Prostate gland (tissue), 2 donors: Measurements from ENCODE around the gene YTHDF1. TPM values are rescaled to one million over a fixed set of nuclear protein-coding genes. Genes with fewer than 3 reads are reported as not detected.

Experiments
- DNase-seq: peaks from one replicate; pipeline ENCODE4 v3.0.0-alpha.2; 2019; ENCODE audit warnings: low spot score
- H3K27ac ChIP-seq, 2 donors: fragments of 200-600 bp; sonication (generic); 2 replicates each; pipeline ENCODE4 v1.5.1; 2017 to 2019
- H3K27me3 ChIP-seq: fragments of 200-600 bp; sonication (generic); replicated peaks from 2 replicates; pipeline ENCODE4 v1.5.1; 2019; ENCODE audit not compliant: insufficient read depth
- H3K36me3 ChIP-seq, 2 donors: fragments of 200-600 bp; sonication (generic); 1 replicate in 1 of 2; 2 replicates in 1 of 2; pipeline versions ENCODE4 v1.5.1 to v1.8.1; 2017 to 2019
- H3K4me1 ChIP-seq: fragments of 200-600 bp; sonication (generic); replicated peaks from 2 replicates; pipeline ENCODE4 v1.5.1; 2019
- H3K4me3 ChIP-seq, 2 donors: fragments of 200-600 bp; sonication (generic); 2 replicates each; pipeline ENCODE4 v1.5.1; 2017 to 2019
- H3K9me3 ChIP-seq: fragments of 200-600 bp; sonication (generic); 2 replicates; pipeline ENCODE4 v1.5.1; 2017
- CTCF ChIP-seq, 4 experiments: fragments of 200-600 bp in 2 of 4; fragments of 450-650 bp in 2 of 4; sonication (generic) in 2 of 4; IDR thresholded peaks; 1 replicate in 3 of 4; 2 replicates in 1 of 4; pipeline ENCODE4 v1.5.1; 2016 to 2019; ENCODE audit warnings: antibody characterized with exemption in 4 of 4, mild to moderate bottlenecking in 2 of 4, moderate library complexity in 2 of 4
- POLR2A ChIP-seq: fragments of 450-650 bp; IDR thresholded peaks from one replicate; pipeline ENCODE4 v1.6.1; 2016; ENCODE audit warnings: antibody characterized with exemption, mild to moderate bottlenecking
- POLR2AphosphoS5 ChIP-seq: sonication (generic); formaldehyde crosslinking; IDR thresholded peaks from one replicate; pipeline ENCODE4 v1.6.1; 2017; ENCODE audit warnings: antibody characterized with exemption
- WGBS: methylation state at CpG from one replicate; pipeline ENCODE4 v1.1.5; 2018; 5-methylcytosine and 5-hydroxymethylcytosine counted together
- intact Hi-C: fragments of 100-400 bp; cut with DNase I; formaldehyde crosslinking; loops from one replicate; pipeline ENCODE4 v1.14.2; 2022
- total RNA-seq, 2 donors: library from RNA; depleted of rRNA; stranded (reverse); fragments of >200 nt; gene quantifications; one replicate each; pipeline ENCODE4 v1.1.0, GENCODE V29; 2016

The YTHDF1 gene
- total RNA-seq, 2 donors from 2014 or later = 28.8 to 46.0 TPM

GRCh38 chr20:63202811-63203526 is 13.0 kb downstream of the YTHDF1 start:
- WGBS = 95% methylated on average over 29 of the region's 29 CpGs
- Histone ChIP-seq H3K9me3 (no peaks in the 10 kb centered on the region), H3K36me3 (peaks cover 5 to 17% of the 10 kb centered on the region in 2 donors), H3K4me3 (no peak overlapping the region), H3K4me1 (peaks cover 8% of the 10 kb centered on the region), H3K27me3 (no peaks in the 10 kb centered on the region), H3K27ac (no peak overlapping the region)
- no peak for DNase-seq
- TF ChIP-seq POLR2AphosphoS5 (no peak), POLR2A (no peak), CTCF (IDR thresholded peaks at IDR 0.05) (no peak)
- intact Hi-C loops = no loop called here

DNA sequence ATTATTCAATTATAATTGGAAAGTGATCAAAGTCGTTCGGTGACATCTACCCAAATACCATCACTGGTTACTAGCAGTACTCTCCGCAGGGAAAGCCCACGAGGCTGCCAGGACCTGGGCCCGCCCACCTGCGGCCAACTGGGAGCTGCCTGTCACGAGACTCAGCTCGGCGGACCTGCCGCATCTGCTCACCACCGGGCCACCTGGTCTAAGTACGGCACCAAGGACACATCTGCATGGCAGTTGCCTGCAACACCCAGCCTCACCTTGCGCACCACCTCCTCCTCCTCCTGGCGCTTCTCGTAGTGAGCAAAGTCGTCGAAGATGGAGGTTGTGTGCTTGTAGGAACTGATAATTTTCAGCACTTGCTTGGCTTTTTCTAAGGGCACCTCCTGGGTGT is 13.9 kb downstream of the YTHDF1 start:
- Histone ChIP-seq H3K4me3 (no peak overlapping the region), H3K27me3 (no peaks in the 10 kb centered on the region), H3K4me1 (peaks cover 17% of the 10 kb centered on the region), H3K27ac (no peak overlapping the region), H3K36me3 (peaks cover 5 to 17% of the 10 kb centered on the region in 2 donors), H3K9me3 (no peaks in the 10 kb centered on the region)
- 90% methylated on average over 17 of the region's 17 CpGs for WGBS
- TF ChIP-seq POLR2A = no peak
- TF ChIP-seq POLR2AphosphoS5 = no peak
- TF ChIP-seq CTCF (IDR thresholded peaks at IDR 0.05) = no peak
- DNase-seq = no peak
- intact Hi-C loops = no loop called here

- Histone ChIP-seq H3K4me3 (no peak overlapping the region), H3K27me3 (no peaks in the 10 kb centered on the region), H3K27ac (no peak overlapping the region), H3K4me1 (peaks cover 28% of the 10 kb centered on the region), H3K9me3 (no peaks in the 10 kb centered on the region), H3K36me3 (peaks cover 5 to 17% of the 10 kb centered on the region in 2 donors)
- DNase-seq = no peak
- TF ChIP-seq POLR2A = no peak
- TF ChIP-seq CTCF (IDR thresholded peaks at IDR 0.05) = no peak
- no peak for TF ChIP-seq POLR2AphosphoS5
- intact Hi-C loops = no loop called here
- 34% methylated on average over 7 of the region's 7 CpGs for WGBS
These were observed 17.3 kb downstream of the YTHDF1 start for GRCh38 chr20:63198606-63199005.

- intact Hi-C loops = no loop called here
- TF ChIP-seq CTCF (IDR thresholded peaks at IDR 0.05) (no peak), POLR2AphosphoS5 (no peak), POLR2A (no peak)
- no peak overlapping the region for H3K4me3 ChIP-seq
- WGBS = 53% methylated on average over 9 of the region's 9 CpGs
- H3K27ac ChIP-seq = no peak overlapping the region
- no peaks in the 10 kb centered on the region for H3K27me3 ChIP-seq
- DNase-seq = no peak
- H3K36me3 ChIP-seq = peaks cover 0 to under 1% of the 10 kb centered on the region in 2 donors
- no peaks in the 10 kb centered on the region for H3K9me3 ChIP-seq
- H3K4me1 ChIP-seq = peaks cover 28% of the 10 kb centered on the region
These were observed 19.0 kb downstream of the YTHDF1 start for GRCh38 chr20:63196768-63197470.
